ENCODE results near the gene UEVLD.

UEVLD gene

GRCh38 chr11:18495271-18495670 is 93.3 kb downstream of the UEVLD start:
- DNase-seq = no peak

- DNase-seq = no peak
Observed at GRCh38 chr11:18493310-18493709, 95.2 kb downstream of the UEVLD start.

- DNase-seq = no peak
Observed at GRCh38 chr11:18492888-18493287, 95.6 kb downstream of the UEVLD start.

- no peak for DNase-seq
Observed at GRCh38 chr11:18491924-18492323, 96.6 kb downstream of the UEVLD start.

GRCh38 chr11:18490736-18491485 is 97.6 kb downstream of the UEVLD start:
- no peak for DNase-seq

- no peak for DNase-seq
Observed at GRCh38 chr11:18490319-18490718, 98.2 kb downstream of the UEVLD start.

- no peak for DNase-seq
Observed at GRCh38 chr11:18485913-18486528, 102.5 kb downstream of the UEVLD start.
